ENCODE results near the gene TM4SF18. TPM values are rescaled to one million over a fixed set of nuclear protein-coding genes. Genes with fewer than 3 reads are reported as not detected.
"Not testable (repeated sequence)": the region's sequence is repeated elsewhere in the genome, so short reads cannot be mapped to it uniquely, and the experiment has no call there.

The TM4SF18 gene
- total RNA-seq, 4 donors from 2014 or later, result 11.3 to 81.5 (median 20.5) TPM

GRCh38 chr3:149353581-149354184, 20.2 kb upstream of the TM4SF18 start:
- ATAC-seq (ENCODE audit: low FRiP score) (no peak), DNase-seq (ENCODE audit: low spot score) (no peak)
- TF ChIP-seq, protein P1, sequence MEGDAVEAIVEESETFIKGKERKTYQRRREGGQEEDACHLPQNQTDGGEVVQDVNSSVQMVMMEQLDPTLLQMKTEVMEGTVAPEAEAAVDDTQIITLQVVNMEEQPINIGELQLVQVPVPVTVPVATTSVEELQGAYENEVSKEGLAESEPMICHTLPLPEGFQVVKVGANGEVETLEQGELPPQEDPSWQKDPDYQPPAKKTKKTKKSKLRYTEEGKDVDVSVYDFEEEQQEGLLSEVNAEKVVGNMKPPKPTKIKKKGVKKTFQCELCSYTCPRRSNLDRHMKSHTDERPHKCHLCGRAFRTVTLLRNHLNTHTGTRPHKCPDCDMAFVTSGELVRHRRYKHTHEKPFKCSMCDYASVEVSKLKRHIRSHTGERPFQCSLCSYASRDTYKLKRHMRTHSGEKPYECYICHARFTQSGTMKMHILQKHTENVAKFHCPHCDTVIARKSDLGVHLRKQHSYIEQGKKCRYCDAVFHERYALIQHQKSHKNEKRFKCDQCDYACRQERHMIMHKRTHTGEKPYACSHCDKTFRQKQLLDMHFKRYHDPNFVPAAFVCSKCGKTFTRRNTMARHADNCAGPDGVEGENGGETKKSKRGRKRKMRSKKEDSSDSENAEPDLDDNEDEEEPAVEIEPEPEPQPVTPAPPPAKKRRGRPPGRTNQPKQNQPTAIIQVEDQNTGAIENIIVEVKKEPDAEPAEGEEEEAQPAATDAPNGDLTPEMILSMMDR (IDR thresholded peaks at IDR 0.05), result no peak

DNA sequence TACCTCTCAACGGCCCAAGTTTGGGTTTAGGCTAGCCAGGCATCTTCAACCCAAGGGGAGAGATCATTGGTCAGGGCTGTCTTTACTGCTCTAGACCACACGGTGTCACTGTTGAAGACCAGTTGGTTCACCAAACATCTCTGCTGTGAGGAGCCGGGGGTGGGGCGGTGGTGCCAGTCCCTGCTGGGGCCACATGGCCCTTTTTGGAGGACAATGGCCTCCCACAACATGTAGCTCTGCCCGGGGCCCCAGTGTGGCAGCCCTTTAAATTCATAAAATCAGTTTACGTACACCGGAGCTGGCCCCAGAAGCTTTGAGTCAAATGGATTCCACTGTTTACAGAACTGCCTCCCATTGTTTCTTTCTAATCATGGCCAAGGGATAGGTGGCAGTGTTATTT, 19.1 kb upstream of the TM4SF18 start:
- TF ChIP-seq, protein P1 (IDR thresholded peaks at IDR 0.05), result peak in 1 of 3 donors; percentile 29
- ATAC-seq (ENCODE audit: low FRiP score) (peak; percentile 85), DNase-seq (ENCODE audit: low spot score) (no peak)

GRCh38 chr3:149343951-149344350, 10.5 kb upstream of the TM4SF18 start:
- TF ChIP-seq, protein P1 (IDR thresholded peaks at IDR 0.05), result no peak
- no peak for ATAC-seq (ENCODE audit: low FRiP score)
- no peak for DNase-seq (ENCODE audit: low spot score)

- DNase-seq (ENCODE audit: low spot score) (no peak), ATAC-seq (ENCODE audit: low FRiP score) (no peak)
- TF ChIP-seq, protein P1 (IDR thresholded peaks at IDR 0.05), result no peak
Measured at GRCh38 chr3:149342413-149343380, 9.3 kb upstream of the TM4SF18 start.

DNA sequence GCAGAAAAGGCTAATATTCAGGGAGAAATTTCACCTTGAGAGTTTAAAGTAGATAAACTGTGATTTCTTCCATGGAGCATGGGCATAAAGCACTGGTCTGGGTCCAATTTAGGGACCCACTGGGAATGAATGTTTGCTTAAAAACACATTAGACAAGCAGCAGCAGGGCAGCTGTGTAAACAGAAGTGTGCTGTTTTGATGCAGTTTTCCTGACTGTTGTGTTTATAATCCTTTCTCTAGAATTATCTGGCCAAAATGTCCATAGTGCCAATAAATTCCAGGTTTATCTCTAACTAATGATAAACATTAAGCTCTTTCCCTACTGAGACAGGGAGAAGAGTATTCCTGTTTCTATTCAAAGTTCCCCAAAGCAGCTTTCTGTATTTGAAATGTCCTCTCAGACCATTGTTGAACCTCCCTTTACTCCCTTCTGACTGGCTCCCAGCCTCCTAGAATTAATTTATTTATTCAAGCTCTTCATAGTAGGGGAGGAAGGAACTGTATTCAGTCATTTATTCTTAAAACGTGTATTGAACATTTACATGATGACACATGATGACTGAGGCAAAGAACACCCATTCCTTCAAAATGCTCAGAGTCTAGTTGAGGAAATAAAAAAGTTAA, 7.0 kb upstream of the TM4SF18 start:
- ATAC-seq (ENCODE audit: low FRiP score), result peak; percentile 46
- DNase-seq (ENCODE audit: low spot score), result no peak
- TF ChIP-seq, protein P1 (IDR thresholded peaks at IDR 0.05), result no peak

- peak; percentile 29 for DNase-seq (ENCODE audit: low spot score)
- ATAC-seq (ENCODE audit: low FRiP score), result peak; percentile 99
- TF ChIP-seq, protein P1 (IDR thresholded peaks at IDR 0.05), result no peak
Measured at GRCh38 chr3:149339931-149340309, 6.5 kb upstream of the TM4SF18 start.

GRCh38 chr3:149337486-149337885, 4.0 kb upstream of the TM4SF18 start:
- DNase-seq (ENCODE audit: low spot score), result not testable (repeated sequence)

More at GRCh38 chr3:149337486-149337885, 4.0 kb upstream of the TM4SF18 start:
- ATAC-seq (ENCODE audit: low FRiP score), result not testable (repeated sequence)
